ENCODE data around the gene TP53I3. TPM values are rescaled to one million over a fixed set of nuclear protein-coding genes. Genes with fewer than 3 reads are reported as not detected.

The TP53I3 gene
- total RNA-seq, 4 donors from 2014 or later, result 14.5 to 38.4 (median 31.0) TPM

- WGBS, 2 donors, result 92 to 97% methylated on average over 4 of the region's 4 CpGs
Observed at GRCh38 chr2:24040511-24040910, 44.1 kb downstream of the TP53I3 start.

GRCh38 chr2:24038786-24039499 is 45.7 kb downstream of the TP53I3 start:
- DNase-seq, result no peak
- H3K27ac ChIP-seq, result no peak overlapping the region
- intact Hi-C loops (cut with DNase I), result no loop called here
- H3K4me3 ChIP-seq (replicated peaks in 1 of 3), result no peak overlapping the region
- no peaks in the 10 kb centered on the region for H3K27me3 ChIP-seq
- TF ChIP-seq POLR2A (IDR thresholded peaks at IDR 0.05), result no peak
- TF ChIP-seq CTCF (IDR thresholded peaks at IDR 0.05), result no peak
- no peaks in the 10 kb centered on the region for H3K4me1 ChIP-seq
- peaks cover 12 to 13% of the 10 kb centered on the region in 2 donors for H3K36me3 ChIP-seq
- 93 to 95% methylated on average over 9 of the region's 9 CpGs for WGBS, 2 donors
- no peaks in the 10 kb centered on the region for H3K9me3 ChIP-seq

More at GRCh38 chr2:24040511-24040910, 44.1 kb downstream of the TP53I3 start:
- Histone ChIP-seq H3K27me3 (no peaks in the 10 kb centered on the region), H3K9me3 (no peaks in the 10 kb centered on the region), H3K27ac (no peak overlapping the region), H3K4me1 (no peaks in the 10 kb centered on the region), H3K36me3 (peaks cover 12 to 13% of the 10 kb centered on the region in 2 donors), H3K4me3 (replicated peaks in 1 of 3) (no peak overlapping the region)
- no peak for DNase-seq
- TF ChIP-seq POLR2A (IDR thresholded peaks at IDR 0.05) (no peak), CTCF (IDR thresholded peaks at IDR 0.05) (no peak)
- intact Hi-C loops (cut with DNase I), result no loop called here

Small RNAs within 50 kb of the gene (small RNA-seq; reads per million reads assigned to genes)
- gene RNU6-370P, result not detected

Other genes starting within 250 kb of the TP53I3 start
- gene ATAD2B, start 157.7 kb downstream of the TP53I3 start, total RNA-seq, result 10 to 100 TPM; 32.8 to 49.3 (median 37.3) TPM
- 10 to 100 TPM; 10.7 to 14.9 (median 13.7) TPM for gene UBXN2A, start 144.4 kb downstream of the TP53I3 start, total RNA-seq
- not detected for gene MFSD2B, start 74.7 kb downstream of the TP53I3 start, total RNA-seq
- 1 to 10 TPM; 3.0 to 6.0 (median 4.6) TPM for gene WDCP, start 37.4 kb downstream of the TP53I3 start, total RNA-seq
- gene FKBP1B, start 35.1 kb downstream of the TP53I3 start, total RNA-seq, result 10 to 100 TPM in 1 of 4 donors, 1 to 10 TPM in 3; 5.8 to 15.5 (median 6.4) TPM
- gene SF3B6, start 8.5 kb downstream of the TP53I3 start, total RNA-seq, result 100 to 1,000 TPM in 2 of 4 donors, 10 to 100 TPM in 2; 86.1 to 157 (median 110) TPM
- gene PFN4, start 38.5 kb upstream of the TP53I3 start, total RNA-seq, result 1 to 10 TPM in 3 of 4 donors, not detected in 1; 1.0 to 3.5 (median 2.0) TPM
- 10 to 100 TPM; 19.4 to 44.5 (median 22.1) TPM for gene FAM228B, start 38.6 kb upstream of the TP53I3 start, total RNA-seq
- gene FAM228A, start 90.2 kb upstream of the TP53I3 start, total RNA-seq, result 1 to 10 TPM; 1.3 to 2.0 (median 1.8) TPM